GM19351 (cell line): Measurements from ENCODE around the gene AP3D1.

ENCODE experiments used
- ATAC-seq: cut with Tn5 transposase; IDR thresholded peaks from one replicate; pipeline ENCODE4 v1.9.1; 2021; ENCODE audit warnings: mild to moderate bottlenecking, moderate library complexity; ENCODE audit not compliant: unreplicated experiment

AP3D1 gene

GRCh38 chr19:2184422-2184975 lies 33.1 kb upstream of the AP3D1 start:
- no peak for ATAC-seq

GRCh38 chr19:2181633-2181997 lies 30.2 kb upstream of the AP3D1 start:
- ATAC-seq: no peak

DNA sequence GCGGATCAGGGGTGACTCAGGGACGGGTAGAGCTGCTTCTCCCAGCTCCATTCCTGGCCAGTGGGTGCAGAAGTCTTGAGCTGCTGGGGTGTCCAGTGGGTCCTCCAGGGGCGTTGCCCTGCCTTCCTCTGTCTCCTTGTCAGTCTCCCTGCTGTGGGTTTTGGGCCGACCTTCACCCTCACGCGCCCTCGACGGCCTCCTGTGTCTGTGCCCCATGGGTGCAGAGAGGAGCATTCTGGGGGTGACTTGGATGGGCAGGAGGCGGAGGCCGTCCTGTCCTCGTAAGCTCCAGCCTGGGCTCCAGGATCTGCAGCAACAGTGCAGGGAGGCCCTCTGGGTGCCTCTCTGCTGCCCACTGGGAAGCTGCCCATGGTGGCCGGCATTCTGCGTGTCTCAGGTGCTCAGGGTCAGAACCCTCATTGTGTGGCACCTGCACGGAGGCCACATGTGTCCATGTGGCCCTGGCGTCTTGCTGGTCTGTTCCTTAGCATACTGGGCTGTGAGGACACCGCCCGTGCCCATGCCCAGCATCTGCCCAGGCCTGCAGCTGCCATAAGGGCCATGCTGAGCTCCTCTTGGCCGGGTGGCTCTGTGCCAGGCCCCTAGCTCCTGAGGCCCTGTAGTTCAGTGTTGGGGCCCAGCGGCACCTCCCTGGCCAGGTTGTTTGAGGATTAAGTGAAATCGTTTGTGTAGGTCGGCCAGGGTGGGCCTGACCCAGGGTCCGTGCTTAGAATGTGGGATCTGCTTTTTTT lies 29.7 kb upstream of the AP3D1 start:
- ATAC-seq: no peak

DNA sequence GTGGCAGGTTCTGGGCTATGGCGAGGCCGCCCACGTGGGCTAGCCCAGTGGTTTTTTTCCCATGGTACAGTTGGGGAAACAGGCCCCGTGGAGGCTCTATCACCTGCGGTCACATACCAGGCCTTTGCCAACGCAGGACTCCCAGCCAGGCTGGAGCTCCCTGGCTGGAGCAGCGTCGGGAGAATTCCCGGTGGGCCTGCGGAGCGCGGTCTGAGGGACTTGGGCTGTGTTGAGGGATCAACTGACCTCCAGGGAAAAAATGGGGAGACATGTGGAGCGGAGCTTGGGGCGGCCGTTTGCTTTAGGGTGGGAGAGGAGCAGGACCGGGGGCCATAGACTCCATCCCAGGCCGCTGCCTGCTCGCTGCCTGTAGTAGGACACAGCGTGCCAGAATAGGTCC lies 28.7 kb upstream of the AP3D1 start:
- no peak for ATAC-seq

GRCh38 chr19:2179095-2179494 lies 27.7 kb upstream of the AP3D1 start:
- ATAC-seq: no peak

- no peak for ATAC-seq
These were observed 25.1 kb upstream of the AP3D1 start for GRCh38 chr19:2176337-2176994.

- ATAC-seq: no peak
These were observed 24.4 kb upstream of the AP3D1 start for GRCh38 chr19:2175742-2176141.

- ATAC-seq: no peak
These were observed 22.6 kb upstream of the AP3D1 start for GRCh38 chr19:2173767-2174577.

DNA sequence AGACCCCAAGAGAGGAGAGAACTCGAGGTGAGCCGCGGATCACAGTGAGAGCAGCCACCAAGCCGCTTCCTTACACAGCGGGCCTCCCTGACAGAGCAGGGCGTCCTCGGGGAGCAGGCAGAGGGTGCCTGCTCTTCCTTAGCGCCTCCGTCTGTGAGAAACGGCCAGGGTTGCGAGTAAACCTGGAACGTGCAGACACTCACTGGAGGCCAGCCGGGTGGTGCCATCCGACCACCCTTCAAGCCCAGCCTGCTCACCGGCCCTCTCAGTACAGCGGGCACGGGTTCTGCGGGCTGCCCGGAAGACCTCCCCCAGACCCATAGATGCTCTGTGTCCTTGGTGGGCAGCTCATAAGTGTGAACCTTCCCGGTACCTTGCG lies 22.0 kb upstream of the AP3D1 start:
- no peak for ATAC-seq

- peak; percentile 46 for ATAC-seq
These were observed 20.2 kb upstream of the AP3D1 start for GRCh38 chr19:2171349-2172145.

DNA sequence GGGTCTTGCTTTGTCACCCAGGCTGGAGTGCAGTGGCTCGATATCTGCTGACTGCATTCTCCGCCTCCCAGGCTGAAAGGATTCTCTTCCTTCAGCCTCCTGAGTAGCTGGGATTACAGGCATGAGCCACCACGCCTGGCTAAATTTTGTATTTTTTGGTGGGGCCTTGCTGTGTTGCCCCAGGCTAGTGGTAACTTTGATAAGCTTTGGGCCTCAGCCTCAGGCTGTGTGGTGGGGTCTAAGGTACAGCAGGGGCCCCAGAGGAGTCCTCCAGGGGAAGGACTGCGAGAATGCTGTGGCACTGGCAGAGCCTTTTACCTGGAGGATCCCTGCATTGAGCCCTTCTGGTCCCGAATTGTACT lies 19.6 kb upstream of the AP3D1 start:
- no peak for ATAC-seq

- no peak for ATAC-seq
These were observed 18.9 kb upstream of the AP3D1 start for GRCh38 chr19:2170219-2170618.

- peak; percentile 47 for ATAC-seq
These were observed 17.5 kb upstream of the AP3D1 start for GRCh38 chr19:2168619-2169424.

DNA sequence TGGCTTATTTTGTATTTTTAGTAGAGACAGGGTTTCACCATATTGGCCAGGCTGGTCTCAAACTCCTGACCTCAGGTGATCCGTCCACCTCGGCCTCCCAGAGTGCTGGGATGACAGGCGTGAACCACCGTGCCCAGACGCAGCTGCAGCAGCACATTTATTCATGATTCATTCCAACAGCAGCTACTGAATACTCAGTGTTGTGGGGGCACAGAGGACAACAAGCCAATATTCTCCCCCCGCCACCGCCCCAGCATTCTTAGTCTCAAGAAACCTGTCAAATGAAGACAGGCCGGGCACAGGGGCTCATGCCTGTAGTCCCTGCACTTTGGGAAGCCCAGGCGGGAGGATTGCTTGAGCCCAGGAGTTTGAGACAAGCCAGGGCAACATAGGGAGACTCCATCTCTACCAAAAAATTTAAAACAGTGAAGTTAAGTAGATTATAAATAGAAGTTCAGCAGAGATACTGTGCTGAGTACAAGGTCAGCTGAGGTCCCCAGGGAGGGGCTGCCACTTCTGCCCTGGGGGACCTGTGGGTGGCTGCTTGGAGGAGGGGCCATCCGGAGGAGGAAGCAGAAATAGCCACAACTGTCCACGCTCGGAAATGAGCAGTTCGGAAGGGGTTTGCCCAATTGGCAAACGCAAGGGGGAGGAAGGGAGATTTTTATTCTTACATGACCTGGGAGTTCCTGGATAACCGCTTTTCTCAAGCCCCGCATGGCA lies 16.7 kb upstream of the AP3D1 start:
- no peak for ATAC-seq

DNA sequence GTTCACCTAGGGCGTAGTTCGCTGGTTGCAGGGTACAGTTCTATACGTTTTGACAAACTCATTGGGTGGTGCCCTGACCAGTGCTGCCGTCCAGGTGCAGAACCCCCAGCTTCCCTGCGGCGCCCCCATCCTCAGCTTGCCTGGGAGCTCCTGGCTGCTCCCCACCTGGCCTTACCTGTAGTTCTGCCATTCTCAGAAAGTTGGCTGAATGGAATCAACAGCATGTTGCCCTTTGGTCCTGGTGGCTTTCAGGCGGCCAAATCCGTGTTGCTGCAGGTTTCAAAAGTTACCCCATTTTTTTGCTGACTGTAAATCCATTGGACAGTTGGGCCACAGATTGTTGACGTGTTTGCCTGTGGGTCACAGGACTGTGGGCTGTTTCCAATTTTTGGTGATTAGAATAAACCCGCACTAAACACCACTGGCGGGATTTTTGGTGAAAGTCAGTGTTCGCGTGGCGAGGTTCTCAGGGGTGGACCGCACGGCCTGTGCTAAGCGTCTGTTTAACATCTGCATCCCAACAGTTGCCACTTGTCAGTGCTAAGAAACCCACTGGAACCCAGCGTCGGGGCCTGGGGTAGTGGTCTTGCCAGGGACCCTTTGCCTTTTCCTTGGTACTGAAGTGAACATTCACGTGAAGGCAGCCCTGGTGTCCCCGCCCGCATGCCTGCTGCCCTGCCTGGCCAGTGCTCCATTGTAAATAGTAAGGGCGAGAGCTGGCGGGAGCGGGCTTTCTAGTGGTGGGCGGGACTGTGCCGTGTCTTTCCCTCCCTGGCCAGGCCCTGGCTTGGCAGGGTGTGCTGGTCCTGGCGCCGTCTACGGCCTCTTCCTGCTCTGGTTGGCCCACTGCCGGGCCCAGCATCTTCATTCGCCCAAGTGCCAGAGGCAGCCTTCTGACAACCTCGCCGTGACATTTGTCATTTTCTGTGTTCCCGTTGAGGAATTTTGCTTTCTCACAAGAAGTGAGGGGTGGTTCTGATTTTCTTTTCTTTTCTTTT lies 15.7 kb upstream of the AP3D1 start:
- no peak for ATAC-seq

GRCh38 chr19:2164020-2164998 lies 12.9 kb upstream of the AP3D1 start:
- ATAC-seq: no peak

GRCh38 chr19:2160379-2160778 lies 9.0 kb upstream of the AP3D1 start:
- ATAC-seq: no peak
